Fibroblast of skin of left biceps (primary cell): ENCODE measurements around the gene CDKAL1.

Experiments
- DNase-seq, 2 experiments: peaks; one replicate each; pipeline ENCODE4 v3.0.0-alpha.2; 2013; ENCODE audit warnings: low read depth in 2 of 2

The CDKAL1 gene

GRCh38 chr6:20838113-20838512, 303.9 kb downstream of the CDKAL1 start:
- DNase-seq, result no peak

DNA sequence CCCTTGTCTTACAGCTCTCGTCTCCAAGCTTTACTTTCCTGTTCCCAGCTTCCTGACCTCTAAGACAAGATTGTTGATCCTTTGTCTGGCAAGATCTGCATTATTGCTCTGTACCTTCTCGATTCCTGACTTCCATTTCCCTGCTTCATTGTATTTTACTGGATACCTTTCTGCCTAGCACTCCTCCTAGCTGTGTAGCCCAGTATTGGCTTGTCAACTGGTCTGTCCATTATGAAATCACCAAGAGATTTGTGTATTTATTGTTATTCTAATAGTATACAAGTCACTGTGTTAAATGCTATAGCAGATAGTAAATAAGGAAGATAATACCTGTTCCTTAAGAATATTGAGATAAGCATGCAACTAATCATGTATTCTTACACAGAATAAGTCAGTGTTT, 305.4 kb downstream of the CDKAL1 start:
- DNase-seq, result no peak

DNA sequence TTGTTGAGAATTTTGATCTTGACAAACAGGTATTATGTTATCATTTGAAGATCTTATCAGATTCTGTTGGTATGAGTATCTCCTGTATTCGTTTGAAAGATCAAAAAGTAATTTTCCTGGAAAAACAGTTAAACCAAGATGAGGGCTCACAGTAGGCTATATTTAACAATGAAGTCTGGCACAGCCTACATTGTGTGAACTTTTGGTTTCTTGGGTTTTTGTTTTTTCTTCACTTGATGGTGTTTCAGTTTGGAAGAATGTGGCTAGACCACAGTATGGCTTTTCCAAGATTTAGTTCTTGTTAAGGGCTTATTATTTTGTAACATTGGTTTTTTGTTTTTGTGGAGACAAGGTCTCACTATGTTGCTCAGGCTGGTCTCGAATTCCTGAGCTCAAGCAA, 306.4 kb downstream of the CDKAL1 start:
- DNase-seq, result no peak

DNA sequence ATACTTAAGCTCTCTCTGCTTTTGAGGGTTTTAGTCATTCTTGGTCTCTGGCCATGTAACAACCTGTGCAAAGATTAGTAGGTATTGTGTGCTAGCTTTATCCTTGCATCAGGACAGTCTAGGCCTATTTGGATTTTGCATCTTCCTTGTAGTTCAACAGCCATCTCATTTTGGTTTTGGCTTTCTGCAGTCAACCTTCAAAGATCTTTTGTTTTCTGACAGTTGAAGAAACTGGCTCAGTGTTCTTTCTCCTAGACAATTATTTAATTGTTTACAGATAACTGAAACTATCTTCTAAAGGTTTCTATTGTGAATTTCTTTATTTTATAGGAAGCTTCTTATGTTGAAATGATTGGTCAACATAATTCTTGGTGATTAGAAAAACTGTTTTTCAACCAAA, 307.5 kb downstream of the CDKAL1 start:
- DNase-seq, result no peak

DNA sequence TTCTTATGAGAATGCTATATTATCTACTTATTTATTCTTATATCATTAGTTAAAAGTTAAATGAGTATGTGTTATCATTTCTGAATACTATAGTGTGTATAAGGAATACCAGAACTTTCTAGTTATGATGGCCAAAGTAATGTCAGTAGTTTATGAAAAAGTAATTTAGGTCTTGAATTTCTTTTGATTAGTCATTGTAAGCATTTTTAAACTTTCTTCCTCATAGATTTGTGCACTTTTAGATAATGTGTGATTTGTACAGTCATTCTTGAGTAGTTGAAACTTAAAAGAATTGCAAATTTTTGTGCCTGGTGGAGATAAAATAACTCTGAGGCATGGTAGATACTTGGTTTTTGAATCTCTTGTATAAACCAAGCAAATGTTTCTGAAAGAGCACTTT, 311.3 kb downstream of the CDKAL1 start:
- no peak for DNase-seq

DNA sequence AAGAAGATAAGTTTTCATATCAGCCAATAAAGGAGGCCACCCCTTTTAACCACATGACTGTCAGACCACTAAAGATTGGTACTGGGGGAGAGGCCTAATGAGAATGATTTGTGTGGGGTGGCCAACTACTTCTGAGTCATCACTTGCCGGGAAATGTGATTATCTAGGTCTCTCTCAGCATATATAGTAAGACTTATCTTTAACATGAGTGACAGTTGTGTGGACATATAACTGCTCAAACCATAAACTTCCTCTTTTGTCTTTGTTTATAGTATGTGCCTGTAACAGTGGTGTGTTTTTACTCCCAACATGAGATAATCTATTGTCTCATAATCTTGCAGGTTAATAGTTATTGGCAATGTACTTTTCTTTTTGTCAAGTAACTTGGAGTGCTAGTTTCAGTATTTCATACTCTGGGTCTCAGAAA, 312.4 kb downstream of the CDKAL1 start:
- no peak for DNase-seq

DNA sequence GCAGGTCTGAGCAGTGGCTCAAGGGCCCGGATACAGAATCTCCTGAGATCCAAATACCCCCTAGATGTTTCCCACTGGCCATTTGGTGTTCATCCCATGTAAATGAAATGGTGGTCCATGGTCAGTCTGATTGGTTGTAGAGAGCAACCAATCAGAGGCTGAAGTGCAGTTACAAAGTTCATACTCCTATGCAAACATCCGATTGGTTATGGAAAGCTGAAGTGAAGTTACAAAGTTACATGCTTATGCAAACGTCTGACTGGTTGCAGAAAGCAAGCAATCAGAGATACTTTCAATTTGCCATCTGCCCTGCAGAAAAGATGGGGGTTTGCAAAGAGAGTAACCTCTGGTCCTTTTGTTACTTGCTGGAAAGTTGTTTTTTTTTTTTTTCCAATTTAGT, 313.6 kb downstream of the CDKAL1 start:
- DNase-seq, result no peak

- DNase-seq, result no peak
Observed at GRCh38 chr6:20850686-20851416, 316.6 kb downstream of the CDKAL1 start.

DNA sequence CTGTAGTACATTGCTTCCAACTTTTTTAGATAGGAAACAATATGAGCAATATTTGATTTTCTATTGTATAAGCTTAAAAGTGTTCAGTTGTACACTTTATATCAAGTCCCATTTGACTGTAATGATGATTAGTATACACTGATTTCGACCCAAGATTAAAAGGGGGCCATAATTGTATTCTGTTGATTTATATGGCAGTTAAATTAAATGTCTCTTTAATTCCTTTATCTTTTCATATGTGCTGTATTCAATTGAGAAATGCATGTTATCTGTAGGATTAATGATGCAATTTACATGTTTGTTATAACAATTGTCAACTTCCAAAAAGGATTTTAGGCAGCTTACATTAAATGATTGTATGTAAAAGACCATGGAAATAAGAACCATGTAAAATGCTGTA, 317.5 kb downstream of the CDKAL1 start:
- DNase-seq, result no peak

GRCh38 chr6:20853828-20854227, 319.6 kb downstream of the CDKAL1 start:
- DNase-seq, result no peak

DNA sequence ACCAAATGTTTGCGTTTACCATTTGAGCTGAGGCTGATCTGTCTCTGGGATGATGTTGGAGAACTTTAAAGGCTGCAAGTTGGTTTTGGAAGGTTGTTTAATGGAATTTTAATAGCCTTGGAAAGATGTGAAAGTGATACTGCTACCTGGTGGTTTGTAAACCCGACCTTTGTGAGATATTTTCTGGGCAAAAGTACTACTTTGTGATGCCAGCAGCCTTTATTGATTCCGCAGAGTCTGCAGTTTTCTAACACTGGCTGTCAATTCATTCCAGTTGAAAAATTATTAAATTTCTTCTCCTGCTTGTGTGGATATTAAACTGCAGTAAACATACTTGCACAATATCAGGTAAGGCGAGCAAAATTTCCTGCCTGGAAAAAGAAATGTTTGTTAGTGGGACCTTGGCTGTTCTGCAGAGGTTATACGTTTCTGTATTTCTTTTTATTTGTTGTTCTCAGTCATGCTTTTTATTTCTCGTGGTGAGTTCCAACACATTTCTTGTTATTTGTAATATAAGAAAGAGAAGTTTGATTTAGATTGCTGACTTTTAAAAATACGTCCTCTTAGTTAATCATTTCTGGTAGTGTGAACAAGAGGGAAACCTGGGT, 322.5 kb downstream of the CDKAL1 start:
- no peak for DNase-seq

- DNase-seq, result no peak
Observed at GRCh38 chr6:20861481-20861880, 327.2 kb downstream of the CDKAL1 start.

GRCh38 chr6:20866036-20866435, 331.8 kb downstream of the CDKAL1 start:
- DNase-seq, result no peak

GRCh38 chr6:20866935-20867703, 332.9 kb downstream of the CDKAL1 start:
- no peak for DNase-seq

DNA sequence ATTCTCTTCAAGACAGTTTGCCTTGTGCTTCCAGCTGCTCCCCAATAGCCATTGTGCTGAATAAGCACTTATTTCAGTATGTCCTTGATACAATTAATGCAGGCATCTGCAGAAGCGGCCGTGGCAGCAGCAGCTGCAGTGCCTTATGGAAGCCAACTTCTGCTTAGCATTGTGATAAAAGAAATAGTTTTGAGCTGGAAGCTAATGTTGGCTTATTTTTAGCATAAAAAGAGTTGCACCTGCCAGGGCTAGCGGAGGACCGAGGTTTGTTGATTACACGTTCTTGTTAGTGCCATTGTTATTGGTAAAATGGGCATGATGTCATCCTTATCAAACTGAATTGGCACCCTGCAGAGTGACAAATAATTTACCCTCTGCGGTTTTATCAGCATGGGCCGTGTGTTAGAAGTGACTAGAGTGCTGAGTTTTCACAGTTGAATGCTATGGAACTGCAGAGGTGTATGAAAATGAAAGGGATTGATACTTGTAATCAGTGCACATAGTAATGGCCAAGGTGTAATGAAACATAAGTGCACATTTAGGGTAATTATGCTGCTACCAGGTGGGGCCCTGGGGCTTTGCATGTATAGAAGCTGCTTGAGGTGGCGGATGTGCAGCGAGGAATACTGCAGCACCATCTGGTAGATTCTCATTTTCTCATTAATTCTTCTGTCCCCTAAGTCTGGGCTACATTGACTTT, 334.3 kb downstream of the CDKAL1 start:
- DNase-seq, result no peak

GRCh38 chr6:20870021-20870420, 335.8 kb downstream of the CDKAL1 start:
- no peak for DNase-seq

DNA sequence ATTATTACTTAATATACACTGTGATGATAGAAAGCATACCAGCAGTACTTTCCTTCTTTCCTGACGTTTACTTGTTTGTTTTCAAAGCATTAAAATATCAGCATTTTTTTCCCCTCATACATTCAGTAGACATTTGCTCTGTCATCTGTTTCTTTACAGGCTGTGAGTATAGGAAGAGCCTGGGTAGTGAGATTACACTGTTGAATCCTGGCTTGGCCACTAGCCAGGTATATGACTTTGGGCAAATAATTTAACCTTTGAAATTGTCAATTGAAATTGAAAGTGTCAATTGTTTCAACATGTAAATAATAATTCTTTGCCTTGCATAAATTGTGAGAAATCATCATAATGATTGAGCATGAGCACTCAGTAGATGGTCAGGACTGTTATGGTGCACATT, 336.2 kb downstream of the CDKAL1 start:
- DNase-seq, result no peak

DNA sequence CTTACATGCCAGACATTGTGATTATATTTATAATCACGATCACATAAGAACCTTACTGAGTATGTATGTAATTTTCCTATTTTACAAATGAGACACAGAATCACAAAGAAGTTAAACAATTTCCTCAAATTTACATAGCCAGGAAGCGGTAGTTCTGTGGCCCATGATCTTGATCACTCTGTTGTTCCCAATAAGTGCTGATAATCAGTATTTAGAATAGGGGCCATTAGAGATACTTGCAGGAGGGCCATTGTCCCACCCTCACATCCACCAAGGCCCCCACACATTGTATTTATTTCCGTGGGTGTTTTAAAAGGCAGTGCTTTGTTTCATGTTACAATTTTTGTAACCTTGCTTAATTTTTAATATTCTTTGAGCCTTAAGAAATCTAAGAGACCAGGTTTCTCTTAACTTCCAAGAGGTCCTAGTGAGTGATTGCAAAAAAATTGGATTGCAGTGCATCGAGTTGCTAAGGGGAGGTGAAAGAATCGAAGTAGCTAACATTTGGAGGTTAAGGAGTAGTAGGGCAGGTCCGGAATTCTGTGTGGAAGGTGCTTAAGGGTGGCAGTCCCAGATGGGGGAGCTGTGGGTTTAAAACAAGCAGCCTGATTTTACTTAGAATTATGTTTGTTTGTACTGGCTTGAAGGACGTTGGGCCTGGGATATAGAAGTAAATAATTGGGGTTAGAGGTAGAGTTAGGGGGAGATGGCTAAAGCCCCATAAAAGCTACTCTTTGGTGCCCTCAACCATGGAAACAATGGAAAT, 339.4 kb downstream of the CDKAL1 start:
- DNase-seq, result no peak

GRCh38 chr6:20875369-20875963, 341.2 kb downstream of the CDKAL1 start:
- DNase-seq, result no peak

DNA sequence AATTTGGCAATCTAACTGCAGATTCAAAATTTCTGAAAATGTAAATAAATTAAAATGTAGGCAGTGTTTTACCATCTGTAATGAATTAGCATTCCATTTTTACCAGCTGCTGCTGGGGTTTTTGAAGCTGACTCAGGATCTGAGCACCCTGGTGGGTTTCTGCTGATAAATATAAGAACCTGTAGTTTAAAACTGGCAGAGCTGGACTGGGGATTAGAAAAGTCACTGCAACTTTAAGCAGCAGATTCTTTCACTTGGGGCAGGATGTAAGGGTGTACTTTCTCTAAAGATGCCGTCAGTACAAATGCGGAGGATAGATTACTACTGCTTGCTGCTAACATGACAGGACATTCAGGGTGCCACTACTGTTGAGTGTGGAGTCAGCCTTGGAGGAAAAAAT, 341.8 kb downstream of the CDKAL1 start:
- DNase-seq, result peak; percentile 64

DNA sequence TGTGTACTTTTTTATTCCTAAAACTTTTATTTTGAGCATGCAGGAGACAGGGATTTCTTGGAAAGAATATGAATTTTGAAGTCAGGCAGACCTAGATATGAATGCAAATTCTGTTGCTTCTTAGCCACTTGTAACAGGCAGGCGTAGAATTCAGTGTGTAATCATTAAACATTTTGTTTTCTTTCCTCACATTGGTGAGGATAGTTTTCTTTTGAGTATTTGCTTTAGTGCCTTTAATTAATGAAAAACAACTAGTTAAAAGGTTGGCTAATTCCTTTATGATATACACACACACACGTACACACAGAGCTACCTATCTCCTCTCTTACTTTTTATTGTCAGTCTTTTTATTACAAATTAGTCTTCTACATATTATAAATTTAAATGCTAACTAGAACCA, 342.3 kb downstream of the CDKAL1 start:
- DNase-seq, result no peak
